Kidney (tissue), 14 donors: Measurements from ENCODE around the gene MEGF8. TPM values are rescaled to one million over a fixed set of nuclear protein-coding genes. Genes with fewer than 3 reads are reported as not detected.

Source experiments
- DNase-seq, 5 donors: peaks; one replicate each; pipeline ENCODE4 v3.0.0-alpha.2; 2013 to 2020
- FAIRE-seq: peaks from 2 replicates; lab custom pipeline; 2012; peaks lifted over from hg19 to GRCh38; lab: Jason Lieb, UNC
- H3K27ac ChIP-seq, 2 donors: one replicate each; pipeline ENCODE4 v1.7.0; 2013; ENCODE audit warnings: low read depth in 2 of 2, low read length in 2 of 2, inconsistent platforms in 1 of 2
- H3K27me3 ChIP-seq: one replicate; pipeline ENCODE4 v1.7.1; 2013; ENCODE audit warnings: low read length, inconsistent platforms; ENCODE audit not compliant: control insufficient read depth, insufficient read depth
- H3K36me3 ChIP-seq, 3 donors: one replicate each; pipeline versions ENCODE4 v1.7.0 to v1.7.1; 2013; ENCODE audit warnings: low read length in 3 of 3, control low read depth in 1 of 3, inconsistent platforms in 1 of 3; ENCODE audit not compliant: insufficient read depth in 3 of 3, control insufficient read depth in 2 of 3
- H3K4me1 ChIP-seq, 3 donors: one replicate each; pipeline versions ENCODE4 v1.7.0 to v1.7.1; 2013; ENCODE audit warnings: low read length in 3 of 3, inconsistent platforms in 1 of 3, low read depth in 1 of 3; ENCODE audit not compliant: control insufficient read depth in 2 of 3, insufficient read depth in 2 of 3
- H3K4me3 ChIP-seq, 3 donors: one replicate each; pipeline versions ENCODE4 v1.7.0 to v1.8.1; 2013; ENCODE audit warnings: low read length in 3 of 3, control low read depth in 1 of 3, inconsistent platforms in 1 of 3
- H3K9ac ChIP-seq, 3 donors: one replicate each; pipeline versions ENCODE4 v1.7.0 to v1.7.1; 2013; ENCODE audit warnings: low read length in 3 of 3, control low read depth in 1 of 3, inconsistent platforms in 1 of 3
- H3K9me3 ChIP-seq, 3 donors: one replicate each; pipeline versions ENCODE4 v1.7.0 to v1.7.1; 2013; ENCODE audit warnings: low read length in 3 of 3, control low read depth in 1 of 3, inconsistent platforms in 1 of 3; ENCODE audit not compliant: control insufficient read depth in 2 of 3, insufficient read depth in 1 of 3
- intact Hi-C: fragments of 100-400 bp; cut with DNase I; formaldehyde crosslinking; loops from one replicate; pipeline ENCODE4 v1.11.1; 2022
- polyA plus RNA-seq: library from polyadenylated mRNA; stranded (reverse); fragments of 350-450 nt; fragmentation: Illumina TruSeq; extraction: RNeasy Lipid Tissue Mini Kit (QIAGEN cat#74804); gene quantifications from one replicate; pipeline ENCODE4 v1.2.3, GENCODE V29; 2014; ENCODE audit warnings: low read depth, low replicate concordance; ENCODE audit not compliant: insufficient read depth
- total RNA-seq: library from RNA; stranded (reverse); fragmentation: NEBNext Ultra II Directional; extraction: Animal tissue kit (Norgen Biotek cat#: 25700); gene quantifications from one replicate; pipeline ENCODE4 v1.2.1, GENCODE V29; 2021
- TF ChIP-seq, protein P1 (sequence below): IDR thresholded peaks from 3 replicates; pipeline ENCODE4 v1.5.1; 2012; ENCODE audit warnings: mild to moderate bottlenecking, moderate library complexity, borderline replicate concordance; ENCODE audit not compliant: insufficient read depth; ENCODE audit errors: extremely low read depth
- donor health status: control.
- donor health status: control.
- donor health status: control.
- donor health status: control.
- donor health status: control.
- donor health status: DM: yes; HTN: yes; CAD: no.
- donor health status: Normal renal cell carcinoma (clear cell type).

The MEGF8 gene
- total and polyA plus RNA-seq, 2 donors from 2014 or later, result 8.7 to 31.6 TPM

DNA sequence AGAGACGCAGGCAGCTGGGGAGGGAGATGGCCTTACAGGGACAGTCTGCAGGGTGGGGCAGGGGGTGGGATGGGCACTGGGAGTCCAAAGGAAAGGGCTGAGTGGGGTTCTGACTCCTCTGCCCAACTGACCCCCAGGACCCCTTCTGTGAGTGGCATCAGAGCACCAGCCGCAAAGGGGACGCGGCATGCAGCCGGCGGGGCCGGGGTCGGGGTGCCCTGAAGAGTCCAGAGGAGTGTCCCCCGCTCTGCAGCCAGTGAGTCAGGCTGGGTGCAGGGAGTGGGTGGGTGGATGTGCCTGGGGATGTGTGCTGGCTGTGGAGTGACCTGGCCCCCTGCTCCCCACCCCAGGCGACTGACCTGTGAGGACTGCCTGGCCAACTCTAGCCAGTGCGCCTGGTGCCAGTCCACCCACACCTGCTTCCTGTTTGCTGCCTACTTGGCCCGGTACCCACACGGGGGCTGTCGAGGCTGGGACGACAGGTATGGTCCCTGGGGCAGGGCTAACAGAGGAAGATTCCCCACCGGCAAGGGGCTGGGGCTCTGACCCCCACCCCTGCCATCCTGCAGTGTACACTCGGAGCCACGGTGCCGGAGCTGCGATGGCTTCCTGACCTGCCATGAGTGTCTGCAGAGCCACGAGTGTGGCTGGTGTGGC, 25.8 kb downstream of the MEGF8 start:
- TF ChIP-seq, protein P1, sequence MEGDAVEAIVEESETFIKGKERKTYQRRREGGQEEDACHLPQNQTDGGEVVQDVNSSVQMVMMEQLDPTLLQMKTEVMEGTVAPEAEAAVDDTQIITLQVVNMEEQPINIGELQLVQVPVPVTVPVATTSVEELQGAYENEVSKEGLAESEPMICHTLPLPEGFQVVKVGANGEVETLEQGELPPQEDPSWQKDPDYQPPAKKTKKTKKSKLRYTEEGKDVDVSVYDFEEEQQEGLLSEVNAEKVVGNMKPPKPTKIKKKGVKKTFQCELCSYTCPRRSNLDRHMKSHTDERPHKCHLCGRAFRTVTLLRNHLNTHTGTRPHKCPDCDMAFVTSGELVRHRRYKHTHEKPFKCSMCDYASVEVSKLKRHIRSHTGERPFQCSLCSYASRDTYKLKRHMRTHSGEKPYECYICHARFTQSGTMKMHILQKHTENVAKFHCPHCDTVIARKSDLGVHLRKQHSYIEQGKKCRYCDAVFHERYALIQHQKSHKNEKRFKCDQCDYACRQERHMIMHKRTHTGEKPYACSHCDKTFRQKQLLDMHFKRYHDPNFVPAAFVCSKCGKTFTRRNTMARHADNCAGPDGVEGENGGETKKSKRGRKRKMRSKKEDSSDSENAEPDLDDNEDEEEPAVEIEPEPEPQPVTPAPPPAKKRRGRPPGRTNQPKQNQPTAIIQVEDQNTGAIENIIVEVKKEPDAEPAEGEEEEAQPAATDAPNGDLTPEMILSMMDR, result no peak
- H3K9ac ChIP-seq, result no peak overlapping the region
- FAIRE-seq (no peak), DNase-seq (no peak)
- H3K4me3 ChIP-seq, result no peak overlapping the region
- H3K36me3 ChIP-seq, result peaks cover 0 to 16% (median 2%) of the 10 kb centered on the region in 3 donors
- no peak overlapping the region for H3K27ac ChIP-seq
- H3K9me3 ChIP-seq, result no peaks in the 10 kb centered on the region
- intact Hi-C loops, result no loop called here
- no peaks in the 10 kb centered on the region for H3K4me1 ChIP-seq
- H3K27me3 ChIP-seq, result no peaks in the 10 kb centered on the region

DNA sequence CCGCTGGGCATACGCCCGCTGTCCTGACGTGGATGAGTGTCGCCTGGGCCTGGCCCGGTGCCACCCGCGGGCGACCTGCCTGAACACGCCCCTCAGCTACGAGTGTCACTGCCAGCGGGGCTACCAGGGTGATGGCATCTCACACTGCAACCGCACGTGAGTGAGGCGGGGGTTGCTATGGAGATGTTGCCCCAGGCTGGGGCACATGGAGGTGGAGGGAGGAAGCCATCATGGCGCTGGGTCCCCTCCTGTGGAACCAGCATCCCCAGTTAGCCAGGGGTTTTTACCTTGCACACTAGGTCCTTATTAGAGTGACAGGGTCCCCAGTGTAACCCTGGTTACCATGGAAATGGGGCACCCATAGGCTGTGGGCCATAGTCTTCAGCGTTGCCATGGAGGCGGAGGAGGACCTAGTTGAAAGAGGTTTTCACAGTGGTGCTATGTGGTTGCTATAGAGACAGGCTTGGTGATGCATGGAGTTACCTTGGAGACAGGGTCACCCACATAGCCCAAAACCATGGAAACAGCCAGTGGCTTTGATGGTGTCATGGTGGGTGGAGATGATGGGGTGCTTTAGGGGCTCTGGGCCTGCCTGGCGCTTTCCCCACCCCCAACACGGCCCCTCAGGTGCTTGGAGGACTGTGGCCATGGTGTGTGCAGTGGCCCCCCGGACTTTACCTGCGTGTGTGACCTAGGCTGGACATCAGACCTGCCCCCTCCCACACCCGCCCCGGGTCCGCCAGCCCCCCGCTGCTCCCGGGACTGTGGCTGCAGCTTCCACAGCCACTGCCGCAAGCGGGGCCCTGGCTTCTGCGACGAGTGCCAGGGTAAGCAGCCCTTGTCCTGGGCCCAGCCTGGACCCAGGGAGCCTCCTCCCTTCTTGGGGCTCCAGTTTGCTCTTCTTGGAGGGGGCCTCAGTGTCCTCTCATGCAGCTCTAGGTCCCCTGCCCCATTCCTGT, 27.1 kb downstream of the MEGF8 start:
- no peaks in the 10 kb centered on the region for H3K27me3 ChIP-seq
- TF ChIP-seq, protein P1, result no peak
- no peaks in the 10 kb centered on the region for H3K4me1 ChIP-seq
- H3K36me3 ChIP-seq, result peaks cover 0 to 26% (median 2%) of the 10 kb centered on the region in 3 donors
- no peak overlapping the region for H3K27ac ChIP-seq
- no peaks in the 10 kb centered on the region for H3K9me3 ChIP-seq
- intact Hi-C loops, result no loop called here
- FAIRE-seq, result no peak
- peak in 4 of 5 donors; percentile 59 to 79 (median 68) for DNase-seq
- H3K9ac ChIP-seq, result no peak overlapping the region
- no peak overlapping the region for H3K4me3 ChIP-seq

DNA sequence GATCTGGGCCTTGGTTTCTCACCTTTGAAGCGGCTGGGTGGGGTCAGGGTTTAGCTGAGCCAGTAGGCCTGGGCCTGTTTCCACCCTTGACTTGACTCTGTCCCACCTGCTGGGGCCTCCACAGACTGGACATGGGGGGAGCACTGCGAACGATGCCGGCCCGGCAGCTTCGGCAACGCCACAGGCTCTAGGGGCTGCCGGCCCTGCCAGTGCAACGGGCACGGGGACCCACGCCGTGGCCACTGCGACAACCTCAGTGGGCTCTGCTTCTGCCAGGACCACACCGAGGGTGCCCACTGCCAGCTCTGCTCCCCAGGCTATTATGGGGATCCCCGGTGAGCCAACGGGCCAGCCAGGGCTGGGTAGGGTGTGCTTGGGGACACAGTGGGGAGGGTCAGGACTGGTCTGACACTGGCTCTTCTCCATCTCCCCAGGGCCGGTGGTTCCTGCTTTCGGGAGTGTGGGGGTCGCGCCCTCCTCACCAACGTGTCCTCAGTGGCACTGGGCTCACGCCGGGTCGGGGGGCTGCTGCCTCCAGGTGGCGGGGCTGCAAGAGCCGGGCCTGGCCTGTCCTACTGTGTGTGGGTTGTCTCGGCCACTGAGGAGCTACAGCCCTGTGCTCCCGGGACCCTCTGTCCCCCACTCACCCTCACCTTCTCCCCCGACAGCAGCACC, 28.0 kb downstream of the MEGF8 start:
- FAIRE-seq (no peak), DNase-seq (no peak)
- intact Hi-C loops, result no loop called here
- Histone ChIP-seq H3K27ac (no peak overlapping the region), H3K9me3 (no peaks in the 10 kb centered on the region), H3K4me3 (no peak overlapping the region), H3K27me3 (no peaks in the 10 kb centered on the region), H3K36me3 (peaks cover 0 to 26% (median 2%) of the 10 kb centered on the region in 3 donors), H3K9ac (no peak overlapping the region), H3K4me1 (no peaks in the 10 kb centered on the region)
- TF ChIP-seq, protein P1, result no peak
